Activated CD8-positive, alpha-beta memory T cell treated with anti-CD3 and anti-CD28 coated beads for 1 hour (primary cell): ENCODE measurements around the gene CAB39L.

ENCODE experiments used
- DNase-seq, 2 donors: peaks; one replicate each; pipeline ENCODE4 v3.0.0-alpha.2; 2020; ENCODE audit warnings: low read depth in 1 of 2; ENCODE audit errors: extremely low read depth in 1 of 2

The CAB39L gene

GRCh38 chr13:49400755-49401659, 42.9 kb downstream of the CAB39L start:
- DNase-seq: no peak

DNA sequence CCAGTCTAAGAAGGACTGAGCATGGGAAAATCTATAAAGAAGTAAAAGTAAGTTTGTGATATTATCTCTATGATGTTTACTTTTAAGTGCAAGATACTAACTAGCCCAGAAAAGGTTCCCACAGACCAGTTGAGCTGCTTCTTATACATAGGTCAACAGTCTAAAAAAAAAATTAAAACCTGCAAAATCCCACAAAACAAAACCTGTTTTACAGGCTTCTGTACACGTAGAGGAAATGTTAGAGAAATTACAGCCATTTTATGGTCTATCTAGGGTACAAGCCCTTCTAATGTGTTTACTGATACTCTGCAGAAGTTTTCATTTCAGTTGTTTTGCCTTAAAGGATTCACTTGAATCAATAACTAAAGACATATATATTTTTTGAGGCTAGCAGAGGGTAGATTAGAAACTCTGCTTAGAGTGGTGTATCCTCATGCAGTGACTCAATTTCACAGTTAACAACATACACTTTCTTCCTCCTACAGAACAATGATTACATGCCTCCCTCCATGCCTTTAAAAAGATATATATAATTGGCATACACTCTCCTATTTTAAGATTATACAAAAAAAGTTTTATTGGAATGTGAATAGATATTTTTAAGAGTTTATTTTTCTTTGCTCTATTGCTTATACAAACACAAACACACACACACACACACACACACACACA, 43.9 kb downstream of the CAB39L start:
- DNase-seq: no peak

- no peak for DNase-seq
These were observed 47.9 kb downstream of the CAB39L start for GRCh38 chr13:49395878-49396380.

DNA sequence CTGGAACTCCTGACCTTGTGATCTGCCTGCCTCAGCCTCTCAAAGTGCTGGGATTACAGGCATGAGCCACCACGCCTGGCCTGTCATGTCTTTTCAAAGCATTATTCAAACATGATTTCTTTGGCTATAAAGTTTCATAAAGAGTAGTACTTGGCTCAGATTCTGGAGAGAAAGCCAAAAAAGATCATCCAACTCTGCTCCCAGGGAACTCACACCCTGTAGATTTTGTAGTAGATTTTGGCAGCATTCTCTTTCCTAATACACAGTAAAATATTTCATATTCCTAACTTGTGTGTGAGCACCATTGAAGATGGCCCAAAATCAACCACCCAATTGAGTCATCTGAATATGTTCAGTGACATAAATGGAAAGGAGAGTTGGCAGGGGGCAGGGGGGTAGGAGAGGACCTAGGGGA, 48.4 kb downstream of the CAB39L start:
- DNase-seq: no peak

GRCh38 chr13:49388091-49388635, 55.7 kb downstream of the CAB39L start:
- DNase-seq: no peak

GRCh38 chr13:49386664-49387063, 57.2 kb downstream of the CAB39L start:
- DNase-seq: no peak

- no peak for DNase-seq
These were observed 67.7 kb downstream of the CAB39L start for GRCh38 chr13:49376121-49376520.

DNA sequence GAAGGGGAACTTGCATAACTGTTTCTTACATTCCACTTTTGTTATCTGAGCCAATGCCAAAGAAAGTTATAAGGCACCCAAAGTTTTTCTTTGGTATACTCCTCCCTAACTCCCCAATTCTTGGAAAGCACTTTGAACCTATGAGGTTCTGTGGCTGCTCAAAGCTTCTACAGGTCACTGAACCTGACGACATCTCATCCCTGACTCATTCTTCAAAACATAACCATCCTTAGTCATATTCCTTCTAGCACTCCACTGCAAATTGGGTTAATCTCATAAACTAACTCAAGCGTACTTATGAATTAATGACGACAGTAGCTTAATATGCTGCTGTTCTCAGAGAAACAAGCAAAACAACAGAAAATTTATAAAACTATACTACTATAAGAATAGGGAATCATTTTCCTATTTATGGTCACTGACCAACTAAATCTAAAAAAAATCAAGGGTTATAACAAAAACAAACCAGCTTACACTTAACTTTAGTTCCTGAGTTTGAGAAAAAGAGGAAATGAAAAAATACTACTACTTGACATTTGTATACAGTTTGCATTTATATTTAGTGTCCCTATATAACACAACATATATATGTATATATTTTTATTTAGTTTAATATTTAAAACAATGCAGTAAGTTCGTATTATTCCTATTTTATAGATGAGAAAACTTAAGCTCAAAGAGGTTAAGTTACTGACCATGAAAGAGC, 69.1 kb downstream of the CAB39L start:
- no peak for DNase-seq

DNA sequence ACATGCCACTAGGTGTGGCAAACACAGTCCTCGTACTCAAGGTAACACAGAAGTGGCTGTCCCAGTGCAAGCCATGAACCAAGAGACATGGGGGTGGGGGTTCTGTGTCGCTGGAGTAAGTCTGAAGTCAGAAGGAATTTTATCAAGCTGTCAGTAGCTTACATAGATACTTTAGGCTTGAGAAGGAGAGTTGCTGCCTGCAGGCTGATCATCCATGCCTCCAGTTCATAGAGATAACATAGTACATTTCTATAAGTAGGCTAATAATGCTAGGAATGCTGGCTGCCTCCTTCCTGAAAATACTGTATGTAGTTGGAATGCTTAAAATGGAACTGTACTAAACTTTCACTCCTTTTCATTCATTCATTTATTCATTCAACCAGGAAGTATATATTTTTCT, 70.1 kb downstream of the CAB39L start:
- DNase-seq: no peak

DNA sequence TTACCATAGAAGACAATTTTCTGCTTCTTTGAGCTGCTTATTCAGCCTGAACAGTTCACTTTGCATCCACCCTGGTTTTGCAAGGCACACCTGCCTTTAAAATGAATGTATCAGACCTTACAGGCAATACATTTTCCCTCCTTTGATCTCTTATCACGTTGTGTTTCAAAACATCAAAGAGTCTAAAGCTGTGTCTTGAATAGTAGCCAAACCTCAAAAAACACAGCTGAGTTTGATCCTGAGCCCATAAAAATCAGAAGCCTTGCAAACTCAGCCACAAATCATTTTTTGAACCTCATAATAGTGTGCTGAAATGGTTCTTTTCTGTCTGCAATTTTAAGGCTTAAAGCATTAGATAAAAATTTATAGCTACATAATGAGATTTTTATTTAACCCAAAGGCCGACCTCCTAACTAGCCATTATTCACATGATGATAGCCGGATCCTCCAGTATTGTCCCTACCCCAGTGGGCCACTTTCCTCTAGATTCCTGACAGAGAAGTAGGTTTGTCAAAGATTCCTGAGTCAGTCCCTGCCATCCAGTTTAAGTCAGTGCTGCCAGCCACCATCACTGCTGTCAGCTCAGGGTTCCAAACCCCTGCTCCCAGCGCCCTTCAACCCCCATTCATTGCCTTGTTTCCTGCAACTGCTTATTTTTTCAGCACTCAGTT, 71.8 kb downstream of the CAB39L start:
- DNase-seq: no peak

GRCh38 chr13:49370371-49370770, 73.5 kb downstream of the CAB39L start:
- no peak for DNase-seq

DNA sequence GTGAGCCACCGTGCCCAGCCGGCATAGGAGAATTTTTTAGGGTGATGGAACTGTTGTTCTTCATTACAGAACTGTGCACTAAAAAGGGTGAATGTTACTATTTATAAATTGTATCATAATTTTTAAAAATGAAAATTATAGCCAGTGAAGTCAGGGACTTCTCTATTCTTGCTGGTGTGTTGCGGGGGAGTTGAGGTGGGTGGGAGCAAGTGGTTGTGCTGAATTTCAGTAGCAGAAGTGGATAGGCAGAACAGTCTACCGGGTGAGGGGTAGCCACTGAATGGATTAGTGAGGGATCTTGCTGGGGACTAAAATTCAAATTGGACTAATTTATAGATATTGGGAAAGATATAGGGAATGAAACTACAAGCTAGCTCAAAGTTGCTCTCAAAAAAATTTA, 74.0 kb downstream of the CAB39L start:
- DNase-seq: no peak

DNA sequence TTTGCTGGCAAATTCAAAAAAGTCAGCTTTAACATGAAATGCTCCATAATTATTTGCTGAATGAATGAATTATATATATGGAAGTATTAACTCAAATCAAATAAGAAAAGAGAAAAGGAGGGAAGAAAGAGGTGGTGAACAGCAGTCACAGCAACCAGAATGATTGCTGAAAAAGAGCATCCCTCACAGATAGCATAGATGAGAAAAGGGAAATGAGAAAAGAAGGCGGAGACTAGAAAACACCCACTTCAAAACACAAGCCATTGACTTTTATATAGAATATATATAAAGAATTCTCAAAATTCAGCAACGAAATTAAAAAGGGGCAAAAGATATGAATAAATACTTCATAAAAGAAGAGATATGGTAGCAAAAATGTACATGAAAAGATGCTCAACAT, 75.2 kb downstream of the CAB39L start:
- no peak for DNase-seq

GRCh38 chr13:49367640-49368422, 76.0 kb downstream of the CAB39L start:
- DNase-seq: no peak

GRCh38 chr13:49366841-49367240, 77.0 kb downstream of the CAB39L start:
- DNase-seq: no peak

DNA sequence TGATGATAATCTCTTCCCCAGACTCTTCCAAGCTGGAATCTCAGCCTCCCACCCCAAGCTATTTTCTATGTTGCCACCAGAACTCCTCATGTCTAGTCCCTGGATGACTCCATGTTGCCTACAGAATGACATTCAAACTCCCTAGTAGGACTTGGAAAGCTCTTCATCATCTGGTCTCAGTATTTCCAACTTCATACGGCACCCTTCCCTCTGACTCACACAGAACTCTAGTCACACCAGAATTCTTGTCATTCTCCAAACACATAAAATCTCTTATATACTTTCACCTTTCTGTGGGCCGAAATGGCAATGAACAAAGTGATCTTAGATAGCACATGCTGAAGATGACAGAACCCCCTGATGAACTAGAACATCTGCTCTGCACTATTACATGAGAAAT, 86.2 kb downstream of the CAB39L start:
- no peak for DNase-seq

- no peak for DNase-seq
These were observed 87.6 kb downstream of the CAB39L start for GRCh38 chr13:49356223-49356622.

DNA sequence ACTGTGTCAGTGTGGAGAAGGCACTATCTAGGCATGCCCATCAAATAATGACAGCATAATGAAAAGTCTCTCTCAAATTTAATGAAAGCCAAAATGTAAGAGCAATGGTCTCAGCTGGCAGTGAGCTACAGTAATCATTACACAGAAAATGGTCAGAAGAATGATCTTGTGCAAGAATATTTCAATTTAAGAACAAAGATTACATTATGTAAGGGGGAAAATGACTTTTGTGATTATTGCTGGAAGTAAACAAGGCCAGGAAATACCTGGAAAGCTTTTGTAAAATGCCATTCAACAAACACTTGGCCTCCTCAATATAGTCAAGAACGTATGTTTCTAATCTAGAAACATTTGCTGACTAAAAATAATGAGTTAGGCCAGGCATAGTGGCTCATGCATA, 89.1 kb downstream of the CAB39L start:
- no peak for DNase-seq

- DNase-seq: no peak
These were observed 90.0 kb downstream of the CAB39L start for GRCh38 chr13:49353908-49354307.

- no peak for DNase-seq
These were observed 92.0 kb downstream of the CAB39L start for GRCh38 chr13:49351871-49352270.
